ENCODE results near the gene SPATA2L. TPM values are rescaled to one million over a fixed set of nuclear protein-coding genes. Genes with fewer than 3 reads are reported as not detected.

SPATA2L gene
- total RNA-seq (2014; rRNA removed; shearing (Covaris generic)), result 14.4 and 14.9 TPM in 2 replicates
- 22.4 and 35.7 TPM in 2 replicates for polyA plus RNA-seq (2014; cell fraction: nucleus; rRNA removed)

- peak; percentile 89 for DNase-seq (ENCODE audit: extremely low read depth, low read depth)
Observed at GRCh38 chr16:89701425-89702406, at the start of gene SPATA2L. Gene SPATA2L, minus strand, starts transcription at chr16:89701705. Its CDS starts 473 bp downstream, at chr16:89701232.

GRCh38 chr16:89749637-89750036 is 48.1 kb upstream of the SPATA2L start:
- DNase-seq (ENCODE audit: extremely low read depth, low read depth), result no peak

- DNase-seq (ENCODE audit: extremely low read depth, low read depth), result no peak
Observed at GRCh38 chr16:89748921-89749320, 47.4 kb upstream of the SPATA2L start.

GRCh38 chr16:89748076-89748475 is 46.6 kb upstream of the SPATA2L start:
- no peak for DNase-seq (ENCODE audit: extremely low read depth, low read depth)

GRCh38 chr16:89746043-89746442 is 44.5 kb upstream of the SPATA2L start:
- DNase-seq (ENCODE audit: extremely low read depth, low read depth), result no peak

GRCh38 chr16:89744813-89745212 is 43.3 kb upstream of the SPATA2L start:
- DNase-seq (ENCODE audit: extremely low read depth, low read depth), result no peak

- no peak for DNase-seq (ENCODE audit: extremely low read depth, low read depth)
Observed at GRCh38 chr16:89742948-89743347, 41.4 kb upstream of the SPATA2L start.

- DNase-seq (ENCODE audit: extremely low read depth, low read depth), result no peak
Observed at GRCh38 chr16:89741342-89742014, 40.0 kb upstream of the SPATA2L start.

GRCh38 chr16:89739383-89739782 is 37.9 kb upstream of the SPATA2L start:
- DNase-seq (ENCODE audit: extremely low read depth, low read depth), result no peak

- no peak for DNase-seq (ENCODE audit: extremely low read depth, low read depth)
Observed at GRCh38 chr16:89738538-89739317, 37.2 kb upstream of the SPATA2L start.

- no peak for DNase-seq (ENCODE audit: extremely low read depth, low read depth)
Observed at GRCh38 chr16:89738072-89738377, 36.5 kb upstream of the SPATA2L start.

GRCh38 chr16:89737341-89738071 is 36.0 kb upstream of the SPATA2L start:
- DNase-seq (ENCODE audit: extremely low read depth, low read depth), result no peak

- no peak for DNase-seq (ENCODE audit: extremely low read depth, low read depth)
Observed at GRCh38 chr16:89736554-89736953, 35.0 kb upstream of the SPATA2L start.

GRCh38 chr16:89733792-89734191 is 32.3 kb upstream of the SPATA2L start:
- no peak for DNase-seq (ENCODE audit: extremely low read depth, low read depth)

- DNase-seq (ENCODE audit: extremely low read depth, low read depth), result no peak
Observed at GRCh38 chr16:89733322-89733721, 31.8 kb upstream of the SPATA2L start.

- no peak for DNase-seq (ENCODE audit: extremely low read depth, low read depth)
Observed at GRCh38 chr16:89732918-89733242, 31.4 kb upstream of the SPATA2L start.

GRCh38 chr16:89732142-89732917 is 30.8 kb upstream of the SPATA2L start:
- no peak for DNase-seq (ENCODE audit: extremely low read depth, low read depth)

GRCh38 chr16:89730610-89731234 is 29.2 kb upstream of the SPATA2L start:
- DNase-seq (ENCODE audit: extremely low read depth, low read depth), result no peak
